ENCODE measurements around the gene MED13L.

DNA sequence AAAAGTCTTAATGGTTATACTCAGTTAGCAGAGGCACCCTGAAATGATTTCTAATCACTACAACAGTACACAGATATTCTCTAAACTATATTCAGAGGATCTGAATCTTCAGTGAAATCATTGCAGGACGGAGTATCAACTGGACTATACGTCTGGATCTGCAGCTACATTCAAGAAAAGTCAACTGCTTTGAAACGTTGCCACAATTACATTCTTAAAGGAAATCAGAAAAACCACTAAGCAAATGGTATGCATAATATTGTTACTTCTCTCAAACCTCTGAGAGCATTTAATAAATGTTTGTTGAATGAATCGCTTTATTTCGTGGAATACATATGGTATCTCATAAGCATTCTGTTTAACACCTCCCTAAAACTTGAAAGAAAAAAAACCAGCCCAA, 67.4 kb downstream of the MED13L start:
- TF ChIP-seq, protein P1, sequence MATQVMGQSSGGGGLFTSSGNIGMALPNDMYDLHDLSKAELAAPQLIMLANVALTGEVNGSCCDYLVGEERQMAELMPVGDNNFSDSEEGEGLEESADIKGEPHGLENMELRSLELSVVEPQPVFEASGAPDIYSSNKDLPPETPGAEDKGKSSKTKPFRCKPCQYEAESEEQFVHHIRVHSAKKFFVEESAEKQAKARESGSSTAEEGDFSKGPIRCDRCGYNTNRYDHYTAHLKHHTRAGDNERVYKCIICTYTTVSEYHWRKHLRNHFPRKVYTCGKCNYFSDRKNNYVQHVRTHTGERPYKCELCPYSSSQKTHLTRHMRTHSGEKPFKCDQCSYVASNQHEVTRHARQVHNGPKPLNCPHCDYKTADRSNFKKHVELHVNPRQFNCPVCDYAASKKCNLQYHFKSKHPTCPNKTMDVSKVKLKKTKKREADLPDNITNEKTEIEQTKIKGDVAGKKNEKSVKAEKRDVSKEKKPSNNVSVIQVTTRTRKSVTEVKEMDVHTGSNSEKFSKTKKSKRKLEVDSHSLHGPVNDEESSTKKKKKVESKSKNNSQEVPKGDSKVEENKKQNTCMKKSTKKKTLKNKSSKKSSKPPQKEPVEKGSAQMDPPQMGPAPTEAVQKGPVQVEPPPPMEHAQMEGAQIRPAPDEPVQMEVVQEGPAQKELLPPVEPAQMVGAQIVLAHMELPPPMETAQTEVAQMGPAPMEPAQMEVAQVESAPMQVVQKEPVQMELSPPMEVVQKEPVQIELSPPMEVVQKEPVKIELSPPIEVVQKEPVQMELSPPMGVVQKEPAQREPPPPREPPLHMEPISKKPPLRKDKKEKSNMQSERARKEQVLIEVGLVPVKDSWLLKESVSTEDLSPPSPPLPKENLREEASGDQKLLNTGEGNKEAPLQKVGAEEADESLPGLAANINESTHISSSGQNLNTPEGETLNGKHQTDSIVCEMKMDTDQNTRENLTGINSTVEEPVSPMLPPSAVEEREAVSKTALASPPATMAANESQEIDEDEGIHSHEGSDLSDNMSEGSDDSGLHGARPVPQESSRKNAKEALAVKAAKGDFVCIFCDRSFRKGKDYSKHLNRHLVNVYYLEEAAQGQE (IDR thresholded peaks at IDR 0.05; ENCODE audit: insufficient read depth in 1 of 2, low read depth in 2 of 2, low read length in 2 of 2): no peak
- no peak for TF ChIP-seq POLR2AphosphoS5 (IDR thresholded peaks at IDR 0.05; ENCODE audit: low read depth, low read length)
- no peak for TF ChIP-seq TAF1 (IDR thresholded peaks at IDR 0.05; ENCODE audit: borderline replicate concordance, insufficient read depth, low read length)

Data from PFSK-1 (cell line).